MM.1S (cell line): ENCODE results near the gene ACOX3.

Experiments
- CTCF ChIP-seq: fragments of 300-600 bp; sonication (generic); IDR thresholded peaks from 2 replicates; pipeline ENCODE4 v1.5.1; 2016; ENCODE audit warnings: antibody characterized with exemption, low read length, mixed read lengths
- EZH2 ChIP-seq: fragments of 300-600 bp; sonication (generic); optimal IDR thresholded peaks from 2 replicates; pipeline ENCODE3; 2017; ENCODE audit warnings: low read depth, mild to moderate bottlenecking, antibody characterized with exemption, low read length, mixed read lengths

- TF ChIP-seq EZH2 (no peak), CTCF (no peak)
Measured at GRCh38 chr4:8405516-8405875, 35.0 kb downstream of the ACOX3 start.
